IMR-90 (cell line): ENCODE results near the gene CDKN2B-AS1. TPM values are rescaled to one million over a fixed set of nuclear protein-coding genes. Genes with fewer than 3 reads are reported as not detected.

Source experiments
- CEBPB ChIP-seq: IDR thresholded peaks from 2 replicates; pipeline ENCODE4 v1.6.1; 2012; ENCODE audit warnings: low read depth, low read length, improper control_type of control experiment
- RAD21 ChIP-seq: IDR thresholded peaks from 2 replicates; pipeline ENCODE4 v1.6.1; 2012; ENCODE audit warnings: low read length, improper control_type of control experiment
- polyA plus RNA-seq, 3 experiments: library from polyadenylated mRNA; depleted of rRNA; stranded (reverse); fragments of >200 nt; gene quantifications; 2 replicates each; pipeline ENCODE4 v1.2.3, GENCODE V29; 2012; ENCODE audit warnings: low replicate concordance in 1 of 3
- total RNA-seq: library from RNA; depleted of rRNA; stranded (reverse); fragments of >200 nt; gene quantifications from 2 replicates; pipeline ENCODE4 v1.2.3, GENCODE V29; 2012
- TF ChIP-seq, protein P1 (sequence below): fragments of 150-350 bp; IDR thresholded peaks from 2 replicates; pipeline ENCODE4 v1.6.1; 2016; ENCODE audit warnings: low read depth, mild to moderate bottlenecking, low read length, moderate library complexity, borderline replicate concordance

The CDKN2B-AS1 gene
- total and polyA plus RNA-seq, 2 of the 4 experiments (the other 2 are of a cell fraction) = 1.0 to 1.1 TPM

DNA sequence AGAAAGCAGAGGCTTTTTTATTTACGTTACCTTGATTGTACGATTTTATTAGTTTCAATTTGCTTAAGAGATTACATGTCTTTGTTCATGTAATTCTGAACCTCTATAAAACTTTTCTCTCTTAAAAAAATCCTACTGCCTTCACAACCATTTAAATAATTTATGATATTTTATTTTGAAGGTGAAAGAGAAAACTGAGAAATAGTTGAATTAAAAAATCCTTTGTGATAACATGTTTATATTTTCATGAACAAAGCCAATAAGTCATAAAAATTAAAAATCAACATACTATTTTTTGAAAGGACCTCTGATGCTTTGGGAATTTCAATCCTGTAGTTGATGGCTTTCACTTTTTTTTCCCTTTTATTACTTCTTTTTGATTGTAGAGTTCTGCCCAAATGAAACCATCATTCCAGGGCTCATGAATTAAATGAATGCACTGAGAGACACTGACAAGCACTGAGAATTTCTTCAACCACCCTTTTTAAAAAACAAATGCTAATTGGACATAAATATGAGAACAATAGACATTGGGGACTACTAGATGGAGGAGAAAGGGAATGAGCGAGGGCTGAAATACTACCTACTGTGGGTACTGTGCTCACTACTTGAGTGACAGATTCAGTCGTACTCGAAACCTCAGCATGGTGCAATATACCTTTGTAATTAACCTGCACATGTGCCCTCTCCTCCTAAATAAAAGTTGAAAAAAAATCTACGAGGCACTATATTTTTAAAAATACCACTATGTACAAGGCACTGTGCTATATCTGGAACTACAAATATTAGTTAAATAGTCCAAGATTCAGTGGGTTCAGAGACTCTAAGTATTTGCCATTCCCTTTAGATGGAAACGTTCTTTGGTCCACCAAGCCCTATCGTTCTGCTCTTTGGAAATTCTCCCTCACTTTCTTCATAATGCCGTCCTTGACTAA, 6.3 kb upstream of the CDKN2B-AS1 start (continued):
- TF ChIP-seq, protein P1, sequence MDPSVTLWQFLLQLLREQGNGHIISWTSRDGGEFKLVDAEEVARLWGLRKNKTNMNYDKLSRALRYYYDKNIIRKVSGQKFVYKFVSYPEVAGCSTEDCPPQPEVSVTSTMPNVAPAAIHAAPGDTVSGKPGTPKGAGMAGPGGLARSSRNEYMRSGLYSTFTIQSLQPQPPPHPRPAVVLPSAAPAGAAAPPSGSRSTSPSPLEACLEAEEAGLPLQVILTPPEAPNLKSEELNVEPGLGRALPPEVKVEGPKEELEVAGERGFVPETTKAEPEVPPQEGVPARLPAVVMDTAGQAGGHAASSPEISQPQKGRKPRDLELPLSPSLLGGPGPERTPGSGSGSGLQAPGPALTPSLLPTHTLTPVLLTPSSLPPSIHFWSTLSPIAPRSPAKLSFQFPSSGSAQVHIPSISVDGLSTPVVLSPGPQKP = no peak
- TF ChIP-seq CEBPB = no peak
- TF ChIP-seq RAD21 = no peak
